SK-N-SH (cell line): ENCODE measurements around the gene PPP3CA. TPM values are rescaled to one million over a fixed set of nuclear protein-coding genes. Genes with fewer than 3 reads are reported as not detected.

Experiments
- CTCF ChIA-PET: fragments of 300-600, 350-600 bp; formaldehyde crosslinking; extraction: SDS; loops from one replicate; lab custom pipeline; 2021; lab: Yijun Ruan, JAX
- POLR2A ChIA-PET: fragments of 350-600 bp; sonication (Branson Sonifier 250); formaldehyde crosslinking; extraction: SDS; loops from one replicate; lab custom pipeline; 2020; ENCODE audit warnings: antibody characterized with exemption, inconsistent platforms; lab: Yijun Ruan, JAX
- DNase-seq: peaks from one replicate; pipeline ENCODE4 v3.0.0; 2012
- H2AFZ ChIP-seq: fragments of 200-600 bp; sonication (generic); 2 replicates; pipeline ENCODE4 v1.8.1; 2016; ENCODE audit warnings: antibody characterized with exemption, mild to moderate bottlenecking, low read depth
- H3F3A ChIP-seq: fragments of 200-600 bp; sonication (generic); replicated peaks from 2 replicates; pipeline ENCODE3; 2016; ENCODE audit warnings: antibody characterized with exemption, mild to moderate bottlenecking; ENCODE audit not compliant: insufficient read depth
- H3K27ac ChIP-seq, 2 experiments: fragments of 200-500 bp in 1 of 2; fragments of 200-600 bp in 1 of 2; sonication (Bioruptor generic) in 1 of 2; sonication (generic), shearing (Covaris generic) in 1 of 2; 2 replicates each; pipeline versions ENCODE4 v1.5.1 to v1.6.1; 2014 to 2016; ENCODE audit warnings: low read depth in 2 of 2, inconsistent platforms in 1 of 2, low read length in 1 of 2, mild to moderate bottlenecking in 1 of 2, mixed read lengths in 1 of 2
- H3K27me3 ChIP-seq: fragments of 200-600 bp; sonication (generic), shearing (Covaris generic); 2 replicates; pipeline ENCODE4 v1.6.1; 2016; ENCODE audit warnings: mixed run types; ENCODE audit not compliant: insufficient read depth
- H3K36me3 ChIP-seq, 2 experiments: fragments of 200-500 bp in 1 of 2; fragments of 200-600 bp in 1 of 2; sonication (Bioruptor generic) in 1 of 2; sonication (generic) in 1 of 2; replicated peaks in 1 of 2; 2 replicates each; pipeline versions ENCODE3 to v1.5.1; 2014 to 2016; ENCODE audit warnings: low read length in 1 of 2, mild to moderate bottlenecking in 1 of 2; ENCODE audit not compliant: insufficient read depth in 2 of 2, control insufficient read depth in 1 of 2
- H3K4me1 ChIP-seq, 2 experiments: fragments of 200-500 bp in 1 of 2; fragments of 200-600 bp in 1 of 2; sonication (Bioruptor generic) in 1 of 2; sonication (generic), shearing (Covaris generic) in 1 of 2; 2 replicates each; pipeline versions ENCODE4 v1.5.1 to v1.6.1; 2014 to 2016; ENCODE audit warnings: low read depth in 1 of 2, low read length in 1 of 2, mixed run types in 1 of 2; ENCODE audit not compliant: insufficient read depth in 2 of 2, control insufficient read depth in 1 of 2
- H3K4me2 ChIP-seq: fragments of 200-600 bp; sonication (generic), shearing (Covaris generic); 2 replicates; pipeline ENCODE4 v1.6.1; 2017; ENCODE audit warnings: mixed run types
- H3K4me3 ChIP-seq, 2 experiments: fragments of 200-500 bp in 1 of 2; fragments of 200-600 bp in 1 of 2; sonication (Bioruptor generic) in 1 of 2; sonication (generic), shearing (Covaris generic) in 1 of 2; 2 replicates each; pipeline versions ENCODE4 v1.5.1 to v1.8.1; 2014 to 2016; ENCODE audit warnings: low read depth in 2 of 2, inconsistent platforms in 1 of 2, low read length in 1 of 2, mild to moderate bottlenecking in 1 of 2, mixed read lengths in 1 of 2, moderate library complexity in 1 of 2
- H3K79me2 ChIP-seq: fragments of 200-600 bp; sonication (generic); 2 replicates; pipeline ENCODE4 v1.8.1; 2017; ENCODE audit warnings: mild to moderate bottlenecking; ENCODE audit not compliant: insufficient read depth
- H3K9ac ChIP-seq: fragments of 200-600 bp; sonication (generic); 2 replicates; pipeline ENCODE4 v1.6.1; 2017; ENCODE audit warnings: mixed run types
- H3K9me2 ChIP-seq: fragments of 200-600 bp; sonication (generic); 2 replicates; pipeline ENCODE4 v1.6.1; 2017; ENCODE audit warnings: mixed run types
- H3K9me3 ChIP-seq: fragments of 200-600 bp; sonication (generic); 2 replicates; pipeline ENCODE4 v1.6.1; 2017; ENCODE audit warnings: mixed run types, mild to moderate bottlenecking, moderate library complexity
- H4K20me1 ChIP-seq: fragments of 200-600 bp; sonication (generic); 2 replicates; pipeline ENCODE4 v1.6.1; 2017; ENCODE audit warnings: mild to moderate bottlenecking, mixed run types; ENCODE audit not compliant: insufficient read depth
- CHD2 ChIP-seq: fragments of 150-350 bp; IDR thresholded peaks from 2 replicates; pipeline ENCODE4 v1.6.1; 2018; ENCODE audit warnings: low read length; ENCODE audit not compliant: partially characterized antibody
- CTCF ChIP-seq: fragments of 200-600 bp; sonication (generic); IDR thresholded peaks from 2 replicates; pipeline ENCODE4 v1.6.1; 2017; ENCODE audit warnings: antibody characterized with exemption, mild to moderate bottlenecking, moderate library complexity
- ELF1 ChIP-seq: IDR thresholded peaks from 2 replicates; pipeline ENCODE4 v1.4.0; 2012
- EZH2phosphoT487 ChIP-seq: fragments of 200-600 bp; sonication (generic); IDR thresholded peaks from 2 replicates; pipeline ENCODE4 v1.6.1; 2017; ENCODE audit warnings: low read depth, mixed run types, mild to moderate bottlenecking, antibody characterized with exemption, moderate library complexity, borderline replicate concordance
- FOSL2 ChIP-seq: IDR thresholded peaks from 2 replicates; pipeline ENCODE4 v1.4.0; 2012; ENCODE audit warnings: low read depth, mild to moderate bottlenecking, moderate library complexity, borderline replicate concordance
- FOXM1 ChIP-seq: IDR thresholded peaks from 2 replicates; pipeline ENCODE4 v1.4.0; 2012; ENCODE audit warnings: low read depth, mild to moderate bottlenecking
- GABPA ChIP-seq: IDR thresholded peaks from 2 replicates; pipeline ENCODE4 v1.4.0; 2012; ENCODE audit warnings: low read depth, mild to moderate bottlenecking
- IRF3 ChIP-seq: fragments of 150-350 bp; IDR thresholded peaks from 2 replicates; pipeline ENCODE4 v1.6.1; 2016; ENCODE audit warnings: mild to moderate bottlenecking, low read depth, low read length
- MEF2A ChIP-seq: IDR thresholded peaks from 2 replicates; pipeline ENCODE4 v1.4.0; 2012; ENCODE audit warnings: low read depth, borderline replicate concordance
- MXI1 ChIP-seq: IDR thresholded peaks from 2 replicates; pipeline ENCODE4 v1.6.1; 2012; ENCODE audit warnings: mild to moderate bottlenecking, low read depth, low read length, improper control_type of control experiment
- NRF1 ChIP-seq: IDR thresholded peaks from 2 replicates; pipeline ENCODE4 v1.6.1; 2012; ENCODE audit warnings: low read depth, mild to moderate bottlenecking, low read length
- PBX3 ChIP-seq: IDR thresholded peaks from 2 replicates; pipeline ENCODE4; 2012
- POLR2AphosphoS5 ChIP-seq: IDR thresholded peaks from 2 replicates; pipeline ENCODE4 v1.6.1; 2012; ENCODE audit warnings: low read depth, low read length
- RAD21 ChIP-seq: IDR thresholded peaks from 2 replicates; pipeline ENCODE4 v1.6.1; 2012; ENCODE audit warnings: mild to moderate bottlenecking, low read length
- RCOR1 ChIP-seq: fragments of 150-350 bp; IDR thresholded peaks from 2 replicates; pipeline ENCODE4 v1.6.1; 2017; ENCODE audit warnings: antibody characterized with exemption, low read length
- RXRA ChIP-seq: IDR thresholded peaks from 2 replicates; pipeline ENCODE4 v1.4.0; 2012; ENCODE audit warnings: low read depth, mild to moderate bottlenecking, borderline replicate concordance
- SMC3 ChIP-seq: IDR thresholded peaks from 2 replicates; pipeline ENCODE4 v1.6.1; 2012; ENCODE audit warnings: low read depth, low read length, improper control_type of control experiment
- TEAD4 ChIP-seq: IDR thresholded peaks from 2 replicates; pipeline ENCODE4 v1.4.0; 2012; ENCODE audit warnings: mild to moderate bottlenecking, borderline replicate concordance; ENCODE audit not compliant: insufficient read depth
- YY1 ChIP-seq: IDR thresholded peaks from 2 replicates; pipeline ENCODE4 v1.4.0; 2012; ENCODE audit warnings: low read depth, mild to moderate bottlenecking
- WGBS: methylation state at CpG from one replicate; pipeline ENCODE4 v1.1.6; 2017; ENCODE audit warnings: low lambda C conversion rate; 5-methylcytosine and 5-hydroxymethylcytosine counted together
- polyA plus RNA-seq, 3 experiments: library from polyadenylated mRNA; depleted of rRNA; stranded (reverse); fragments of >200 nt; gene quantifications; 2 replicates each; pipeline ENCODE4 v1.2.3, GENCODE V29; 2012

The PPP3CA gene
- polyA plus RNA-seq, 1 of the 3 experiments (the other 2 are of a cell fraction): 10.7 TPM

GRCh38 chr4:101000496-101000895 is 346.8 kb downstream of the PPP3CA start:
- Histone ChIP-seq H3K4me2 (no peak overlapping the region), H4K20me1 (no peaks in the 10 kb centered on the region), H2AFZ (no peak overlapping the region), H3K4me1 (no peaks in the 10 kb centered on the region), H3K27ac (no peak overlapping the region), H3K9me3 (peaks cover 20% of the 10 kb centered on the region; the same call in 1 of the 2 replicates), H3K9ac (no peak overlapping the region), H3K27me3 (no peaks in the 10 kb centered on the region), H3K4me3 (no peak overlapping the region), H3F3A (no peaks in the 10 kb centered on the region), H3K79me2 (no peaks in the 10 kb centered on the region), H3K9me2 (no peaks in the 10 kb centered on the region), H3K36me3 (no peaks in the 10 kb centered on the region)
- TF ChIP-seq YY1 (no peak), ELF1 (no peak), MXI1 (no peak), PBX3 (no peak), NRF1 (no peak), CHD2 (no peak), TEAD4 (no peak), IRF3 (no peak), CTCF (no peak), FOXM1 (no peak)
- WGBS: 5% methylated on average over 1 of the region's 1 CpG
- POLR2A ChIA-PET: no interaction called here
- no peak for DNase-seq
- CTCF ChIA-PET: no interaction called here

- no peaks in the 10 kb centered on the region for H3K4me1 ChIP-seq
- TF ChIP-seq SMC3 (no peak), IRF3 (no peak), FOSL2 (no peak), GABPA (no peak), TEAD4 (no peak), RXRA (no peak), EZH2phosphoT487 (no peak), POLR2AphosphoS5 (no peak), ELF1 (no peak), RCOR1 (no peak), MEF2A (no peak), RAD21 (no peak), YY1 (no peak), PBX3 (no peak), MXI1 (no peak)
- no peak overlapping the region for H3K4me2 ChIP-seq
- no peak overlapping the region for H3K27ac ChIP-seq
- DNase-seq: no peak
- no peaks in the 10 kb centered on the region for H3K9me2 ChIP-seq
- no peak overlapping the region for H3K9ac ChIP-seq
- H3K4me3 ChIP-seq: no peak overlapping the region
- CTCF ChIA-PET: no interaction called here
- H3K36me3 ChIP-seq: no peaks in the 10 kb centered on the region
- no peaks in the 10 kb centered on the region for H3F3A ChIP-seq
- H3K79me2 ChIP-seq: no peaks in the 10 kb centered on the region
- H3K9me3 ChIP-seq: peaks cover 12% of the 10 kb centered on the region; the same call in 1 of the 2 replicates
- POLR2A ChIA-PET: no interaction called here
- no peak overlapping the region for H2AFZ ChIP-seq
- no peaks in the 10 kb centered on the region for H4K20me1 ChIP-seq
- no peaks in the 10 kb centered on the region for H3K27me3 ChIP-seq
- WGBS: 83% methylated on average over 5 of the region's 5 CpGs
Measured at GRCh38 chr4:100995671-100996070, 351.7 kb downstream of the PPP3CA start.
